K562 (cell line): Measurements from ENCODE around the gene MYL12B. TPM values are rescaled to one million over a fixed set of nuclear protein-coding genes. Genes with fewer than 3 reads are reported as not detected.

Experiments
- BDP1 ChIP-seq: IDR thresholded peaks from 3 replicates; pipeline ENCODE4 v1.6.1; 2011; ENCODE audit not compliant: insufficient read length, insufficient read depth
- DNMT1 ChIP-seq: fragments of 450-650 bp; IDR thresholded peaks from 2 replicates; pipeline ENCODE4 v1.6.1; 2016; ENCODE audit warnings: antibody characterized with exemption, mild to moderate bottlenecking
- MAFF ChIP-seq: IDR thresholded peaks from 2 replicates; pipeline ENCODE4 v1.6.1; 2012; ENCODE audit warnings: low read length, improper control_type of control experiment
- MCM5 ChIP-seq: fragments of 450-650 bp; IDR thresholded peaks from 2 replicates; pipeline ENCODE4 v1.6.1; 2016; ENCODE audit warnings: low read depth
- MYC ChIP-seq, 2 experiments: fragments of 250-450 bp in 1 of 2; sonication (Bioruptor Pico) in 1 of 2; IDR thresholded peaks; 2 replicates each; pipeline versions ENCODE4 v1.5.1 to v1.6.1; 2012 to 2021; ENCODE audit warnings: low read depth in 2 of 2, borderline replicate concordance in 1 of 2, improper control_type of control experiment in 1 of 2, low read length in 1 of 2, mild to moderate bottlenecking in 1 of 2, moderate library complexity in 1 of 2
- NBN ChIP-seq: fragments of 450-650 bp; IDR thresholded peaks from 2 replicates; pipeline ENCODE4 v1.6.1; 2016; ENCODE audit warnings: low read depth, mild to moderate bottlenecking
- OTX1 ChIP-seq: fragments of 450-650 bp; formaldehyde crosslinking; IDR thresholded peaks from 2 replicates; pipeline ENCODE4 v1.4.0; 2022; ENCODE audit warnings: mild to moderate bottlenecking
- RBM17 ChIP-seq: fragments of 200-400 bp; formaldehyde crosslinking; IDR thresholded peaks from 2 replicates; pipeline ENCODE4 v1.6.1; 2017; ENCODE audit warnings: low read depth, mild to moderate bottlenecking, low read length, borderline replicate concordance
- SMAD3 ChIP-seq: fragments of 450-650 bp; formaldehyde crosslinking; conservative IDR thresholded peaks from 2 replicates; pipeline ENCODE4 v1.4.0; 2020; ENCODE audit warnings: mild to moderate bottlenecking
- ZNF174 ChIP-seq: fragments of 250-450 bp; sonication (Bioruptor Pico); IDR thresholded peaks from 2 replicates; pipeline ENCODE4 v1.4.0; 2020; ENCODE audit warnings: mild to moderate bottlenecking
- ZNF707 ChIP-seq: fragments of 250-450 bp; sonication (Bioruptor Pico); conservative IDR thresholded peaks from 2 replicates; pipeline ENCODE4 v1.8.0; 2022; ENCODE audit warnings: inconsistent platforms, mild to moderate bottlenecking, moderate library complexity
- polyA plus RNA-seq, 8 experiments: library from polyadenylated mRNA; depleted of rRNA in 4 of 8; stranded (reverse) in 5 of 8; unstranded in 3 of 8; fragments of >200 nt; fragmentation: Nextera tagmentation in 2 of 8; fragmentation: Illumina TruSeq in 1 of 8; extraction: Ambion mirVana in 2 of 8; extraction: Trizol in 1 of 8; gene quantifications; 2 replicates each; pipeline versions ENCODE4 v1.2.1 to v1.2.3, GENCODE V29; 2011 to 2014; ENCODE audit warnings: inconsistent platforms in 1 of 8, missing spikeins in 1 of 8
- total RNA-seq, 7 experiments: library from RNA; depleted of rRNA in 6 of 7; stranded (reverse); fragments of >200 nt in 6 of 7; fragmentation: Illumina TruSeq in 2 of 7; extraction: Trizol in 2 of 7; gene quantifications; 2 replicates each; pipeline versions ENCODE4 v1.2.1 to v1.2.3, GENCODE V29; 2011 to 2021; ENCODE audit warnings: low replicate concordance in 1 of 7
- TF ChIP-seq, protein P1 (sequence below): fragments of 450-650 bp; formaldehyde crosslinking; IDR thresholded peaks from 2 replicates; pipeline ENCODE4 v1.4.0; 2022; ENCODE audit warnings: mild to moderate bottlenecking, moderate library complexity
- TF ChIP-seq, protein P2 (sequence below): sonication (generic); formaldehyde crosslinking; IDR thresholded peaks from 2 replicates; pipeline ENCODE4 v1.4.0; 2020; ENCODE audit warnings: mild to moderate bottlenecking, missing genetic modification reagents
- TF ChIP-seq, protein P3 (sequence below): fragments of 250-450 bp; sonication (Bioruptor Pico); IDR thresholded peaks from 2 replicates; pipeline ENCODE4 v1.5.0; 2021
- TF ChIP-seq, protein P4 (sequence below), 3 experiments: IDR thresholded peaks in 2 of 3; conservative IDR thresholded peaks in 1 of 3; 2 replicates each; pipeline ENCODE4 v1.5.1; 2011 to 2012; ENCODE audit warnings: low read length in 3 of 3, mild to moderate bottlenecking in 3 of 3, control low read depth in 2 of 3, improper control_type of control experiment in 1 of 3, inconsistent platforms in 1 of 3, low read depth in 1 of 3, mixed read lengths in 1 of 3, moderate library complexity in 1 of 3; ENCODE audit not compliant: insufficient read depth in 2 of 3
- TF ChIP-seq, protein P5 (sequence below): fragments of 250-450 bp; sonication (Bioruptor Pico); IDR thresholded peaks from 2 replicates; pipeline ENCODE4 v1.4.0; 2020; ENCODE audit warnings: mild to moderate bottlenecking, moderate library complexity

The MYL12B gene
- total and polyA plus RNA-seq, 9 of the 15 experiments (the other 6 are each of a cell fraction or from before 2014, with no cell fraction given): 220 to 995 (median 463) TPM

DNA sequence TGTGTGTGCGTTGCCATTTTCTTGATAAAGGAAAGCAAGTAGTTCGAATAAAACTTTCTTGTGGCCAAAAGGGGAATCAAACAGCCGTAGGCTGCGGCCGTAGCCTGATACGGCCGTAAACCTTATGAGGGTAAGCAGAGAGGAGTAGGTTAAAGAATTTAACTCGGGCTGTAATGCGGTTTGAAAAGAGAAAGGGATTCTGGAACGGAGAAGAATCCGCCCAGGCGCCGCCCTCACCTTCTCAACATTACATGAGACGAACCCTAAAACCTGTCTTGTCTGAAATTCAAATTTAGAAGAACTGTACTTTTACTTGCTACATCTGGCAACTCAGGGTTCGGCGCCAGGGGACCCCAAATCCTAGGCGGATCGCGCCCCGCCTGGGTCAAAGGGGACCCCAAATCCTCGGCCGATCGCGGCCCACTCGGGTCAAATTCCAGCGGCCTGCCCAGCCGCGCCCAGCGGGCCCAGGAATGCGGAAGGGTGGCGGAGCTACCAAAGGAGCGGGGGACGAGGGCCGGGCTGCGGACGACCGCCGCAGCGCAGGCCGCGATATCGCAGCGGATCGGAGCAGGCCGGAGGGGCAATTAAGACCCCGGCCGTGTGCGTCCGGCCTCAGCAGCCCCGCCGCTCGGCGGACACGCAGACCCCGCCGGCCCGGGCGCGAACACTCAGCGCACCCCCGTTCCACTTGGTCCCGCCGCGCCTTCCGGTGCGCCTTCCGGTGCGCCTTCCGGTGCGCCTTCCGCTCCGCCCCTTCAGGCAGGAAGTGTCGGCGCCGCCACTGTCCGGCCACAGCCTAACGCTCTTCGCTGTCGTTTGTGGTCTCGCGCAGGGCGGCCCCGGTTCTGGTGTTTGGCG, at the start of gene MYL12B (continued):
- TF ChIP-seq, protein P1, sequence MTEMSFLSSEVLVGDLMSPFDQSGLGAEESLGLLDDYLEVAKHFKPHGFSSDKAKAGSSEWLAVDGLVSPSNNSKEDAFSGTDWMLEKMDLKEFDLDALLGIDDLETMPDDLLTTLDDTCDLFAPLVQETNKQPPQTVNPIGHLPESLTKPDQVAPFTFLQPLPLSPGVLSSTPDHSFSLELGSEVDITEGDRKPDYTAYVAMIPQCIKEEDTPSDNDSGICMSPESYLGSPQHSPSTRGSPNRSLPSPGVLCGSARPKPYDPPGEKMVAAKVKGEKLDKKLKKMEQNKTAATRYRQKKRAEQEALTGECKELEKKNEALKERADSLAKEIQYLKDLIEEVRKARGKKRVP (CRISPR knock-in tag): no peak
- TF ChIP-seq MYC (IDR thresholded peaks at IDR 0.05; ENCODE audit: low read depth, low read length) (peak; percentile 61; the same call in 1 of the 2 replicates), MYC (CRISPR knock-in tag; IDR thresholded peaks at IDR 0.05; ENCODE audit: borderline replicate concordance, low read depth) (0 out of 2 replicates have a peak, but pooled peaks have one; percentile 7), RBM17 (no peak), ZNF174 (CRISPR knock-in tag) (0 out of 2 replicates have a peak, but pooled peaks have one; percentile 12), DNMT1 (no peak), BDP1 (no peak), ZNF707 (CRISPR knock-in tag) (no peak), OTX1 (CRISPR knock-in tag) (no peak), MCM5 (no peak), MAFF (peak; percentile 11; the same call in 1 of the 2 replicates), NBN (peak; percentile 54; the same call in 1 of the 2 replicates), SMAD3 (CRISPR knock-in tag) (peak; percentile 84)
- TF ChIP-seq, protein P2, sequence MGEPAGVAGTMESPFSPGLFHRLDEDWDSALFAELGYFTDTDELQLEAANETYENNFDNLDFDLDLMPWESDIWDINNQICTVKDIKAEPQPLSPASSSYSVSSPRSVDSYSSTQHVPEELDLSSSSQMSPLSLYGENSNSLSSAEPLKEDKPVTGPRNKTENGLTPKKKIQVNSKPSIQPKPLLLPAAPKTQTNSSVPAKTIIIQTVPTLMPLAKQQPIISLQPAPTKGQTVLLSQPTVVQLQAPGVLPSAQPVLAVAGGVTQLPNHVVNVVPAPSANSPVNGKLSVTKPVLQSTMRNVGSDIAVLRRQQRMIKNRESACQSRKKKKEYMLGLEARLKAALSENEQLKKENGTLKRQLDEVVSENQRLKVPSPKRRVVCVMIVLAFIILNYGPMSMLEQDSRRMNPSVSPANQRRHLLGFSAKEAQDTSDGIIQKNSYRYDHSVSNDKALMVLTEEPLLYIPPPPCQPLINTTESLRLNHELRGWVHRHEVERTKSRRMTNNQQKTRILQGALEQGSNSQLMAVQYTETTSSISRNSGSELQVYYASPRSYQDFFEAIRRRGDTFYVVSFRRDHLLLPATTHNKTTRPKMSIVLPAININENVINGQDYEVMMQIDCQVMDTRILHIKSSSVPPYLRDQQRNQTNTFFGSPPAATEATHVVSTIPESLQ (CRISPR knock-in tag): peak; percentile 81
- TF ChIP-seq, protein P3, sequence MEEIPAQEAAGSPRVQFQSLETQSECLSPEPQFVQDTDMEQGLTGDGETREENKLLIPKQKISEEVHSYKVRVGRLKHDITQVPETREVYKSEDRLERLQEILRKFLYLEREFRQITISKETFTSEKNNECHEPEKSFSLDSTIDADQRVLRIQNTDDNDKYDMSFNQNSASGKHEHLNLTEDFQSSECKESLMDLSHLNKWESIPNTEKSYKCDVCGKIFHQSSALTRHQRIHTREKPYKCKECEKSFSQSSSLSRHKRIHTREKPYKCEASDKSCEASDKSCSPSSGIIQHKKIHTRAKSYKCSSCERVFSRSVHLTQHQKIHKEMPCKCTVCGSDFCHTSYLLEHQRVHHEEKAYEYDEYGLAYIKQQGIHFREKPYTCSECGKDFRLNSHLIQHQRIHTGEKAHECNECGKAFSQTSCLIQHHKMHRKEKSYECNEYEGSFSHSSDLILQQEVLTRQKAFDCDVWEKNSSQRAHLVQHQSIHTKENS (CRISPR knock-in tag): no peak
- TF ChIP-seq, protein P4, sequence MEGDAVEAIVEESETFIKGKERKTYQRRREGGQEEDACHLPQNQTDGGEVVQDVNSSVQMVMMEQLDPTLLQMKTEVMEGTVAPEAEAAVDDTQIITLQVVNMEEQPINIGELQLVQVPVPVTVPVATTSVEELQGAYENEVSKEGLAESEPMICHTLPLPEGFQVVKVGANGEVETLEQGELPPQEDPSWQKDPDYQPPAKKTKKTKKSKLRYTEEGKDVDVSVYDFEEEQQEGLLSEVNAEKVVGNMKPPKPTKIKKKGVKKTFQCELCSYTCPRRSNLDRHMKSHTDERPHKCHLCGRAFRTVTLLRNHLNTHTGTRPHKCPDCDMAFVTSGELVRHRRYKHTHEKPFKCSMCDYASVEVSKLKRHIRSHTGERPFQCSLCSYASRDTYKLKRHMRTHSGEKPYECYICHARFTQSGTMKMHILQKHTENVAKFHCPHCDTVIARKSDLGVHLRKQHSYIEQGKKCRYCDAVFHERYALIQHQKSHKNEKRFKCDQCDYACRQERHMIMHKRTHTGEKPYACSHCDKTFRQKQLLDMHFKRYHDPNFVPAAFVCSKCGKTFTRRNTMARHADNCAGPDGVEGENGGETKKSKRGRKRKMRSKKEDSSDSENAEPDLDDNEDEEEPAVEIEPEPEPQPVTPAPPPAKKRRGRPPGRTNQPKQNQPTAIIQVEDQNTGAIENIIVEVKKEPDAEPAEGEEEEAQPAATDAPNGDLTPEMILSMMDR (IDR thresholded peaks at IDR 0.05 in 2 of 3, conservative IDR thresholded peaks at IDR 0.05 in 1 of 3; ENCODE audit: insufficient read depth in 2 of 3, low read depth in 1 of 3, low read length in 3 of 3): peak in 1 of 3 experiments; percentile 19; a peak in 1 of 6 replicates
- TF ChIP-seq, protein P5, sequence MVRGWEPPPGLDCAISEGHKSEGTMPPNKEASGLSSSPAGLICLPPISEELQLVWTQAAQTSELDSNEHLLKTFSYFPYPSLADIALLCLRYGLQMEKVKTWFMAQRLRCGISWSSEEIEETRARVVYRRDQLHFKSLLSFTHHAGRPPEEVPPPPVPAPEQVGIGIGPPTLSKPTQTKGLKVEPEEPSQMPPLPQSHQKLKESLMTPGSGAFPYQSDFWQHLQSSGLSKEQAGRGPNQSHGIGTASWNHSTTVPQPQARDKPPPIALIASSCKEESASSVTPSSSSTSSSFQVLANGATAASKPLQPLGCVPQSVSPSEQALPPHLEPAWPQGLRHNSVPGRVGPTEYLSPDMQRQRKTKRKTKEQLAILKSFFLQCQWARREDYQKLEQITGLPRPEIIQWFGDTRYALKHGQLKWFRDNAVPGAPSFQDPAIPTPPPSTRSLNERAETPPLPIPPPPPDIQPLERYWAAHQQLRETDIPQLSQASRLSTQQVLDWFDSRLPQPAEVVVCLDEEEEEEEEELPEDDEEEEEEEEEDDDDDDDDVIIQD (CRISPR knock-in tag): no peak
